K562 (cell line): ENCODE results near the gene MYRIP. TPM values are rescaled to one million over a fixed set of nuclear protein-coding genes. Genes with fewer than 3 reads are reported as not detected.

Experiments
- ATAC-seq: fragments of 200-7000 bp; cut with Tn5 transposase; 3 replicates; pipeline ENCODE4 v1.9.1; 2020; ENCODE audit warnings: moderate library complexity
- BruUV-seq: library from RNA; stranded (reverse); fragments of 400-500 nt; replicated peaks from 2 replicates; lab custom pipeline; 2021; lab: Mats Ljungman, UMichigan
- CTCF ChIA-PET: fragments of 300-600 bp; formaldehyde crosslinking; extraction: SDS; loops from one replicate; lab custom pipeline; 2021; ENCODE audit warnings: low intra/inter-chr PET ratio; lab: Yijun Ruan, JAX
- POLR2A ChIA-PET: fragments of 300-600, 350-650 bp; sonication (Branson Sonifier 250); formaldehyde crosslinking; extraction: SDS; loops from one replicate; lab custom pipeline; 2021; ENCODE audit warnings: antibody characterized with exemption, inconsistent platforms; lab: Yijun Ruan, JAX
- DNase-seq, 4 experiments: peaks; one replicate each; pipeline versions ENCODE4 v3.0.0 to v3.0.0-alpha.2; 2011 to 2018; ENCODE audit warnings: low spot score in 3 of 4, mixed read lengths in 3 of 4; ENCODE audit errors: extremely low read depth in 1 of 4
- FAIRE-seq: peaks from 2 replicates; lab custom pipeline; 2011; peaks lifted over from hg19 to GRCh38; lab: Jason Lieb, UNC
- H2AFZ ChIP-seq: 2 replicates; pipeline ENCODE4 v1.6.0; 2011; ENCODE audit warnings: low read depth, low read length, control low read depth, inconsistent platforms
- H3K27ac ChIP-seq: fragments of 200-600 bp; 3 replicates; pipeline ENCODE4 v1.8.0; 2011; ENCODE audit warnings: low read depth, mild to moderate bottlenecking, control low read depth, inconsistent platforms, low read length, moderate library complexity, mixed read lengths; ENCODE audit errors: extremely low read depth
- H3K27me3 ChIP-seq, 2 experiments: fragments of 300-600 bp in 1 of 2; 2 replicates in 1 of 2; 3 replicates in 1 of 2; pipeline versions ENCODE4 v1.6.0 to v1.8.0; 2011; ENCODE audit warnings: inconsistent platforms in 2 of 2, low read length in 2 of 2, mild to moderate bottlenecking in 1 of 2, mixed read lengths in 1 of 2, moderate library complexity in 1 of 2; ENCODE audit not compliant: control insufficient read depth in 2 of 2, insufficient read depth in 2 of 2
- H3K36me3 ChIP-seq: fragments of 300-600 bp; 3 replicates; pipeline ENCODE4 v1.8.0; 2011; ENCODE audit warnings: mild to moderate bottlenecking, low read length, inconsistent platforms; ENCODE audit not compliant: control insufficient read depth, insufficient read depth
- H3K4me1 ChIP-seq, 2 experiments: fragments of 200-600 bp in 1 of 2; replicated peaks in 1 of 2; 2 replicates in 1 of 2; 3 replicates in 1 of 2; pipeline versions ENCODE4 v1.5.1 to v1.8.0; 2011; ENCODE audit warnings: inconsistent platforms in 2 of 2, low read length in 2 of 2, mild to moderate bottlenecking in 1 of 2, mixed read lengths in 1 of 2, moderate library complexity in 1 of 2; ENCODE audit not compliant: control insufficient read depth in 2 of 2, insufficient read depth in 2 of 2
- H3K4me2 ChIP-seq: 2 replicates; pipeline ENCODE4 v1.6.1; 2011; ENCODE audit warnings: low read length, control low read depth, inconsistent platforms, mixed read lengths; ENCODE audit not compliant: insufficient read depth
- H3K4me3 ChIP-seq: fragments of 200-600 bp; sonication (generic), shearing (Covaris generic); 2 replicates; pipeline ENCODE4 v1.5.1; 2016; ENCODE audit warnings: control low read depth, inconsistent platforms
- H3K79me2 ChIP-seq: fragments of 200-600 bp; 3 replicates; pipeline ENCODE4 v1.8.0; 2011; ENCODE audit warnings: low read length, inconsistent platforms; ENCODE audit not compliant: control insufficient read depth, insufficient read depth
- H3K9ac ChIP-seq, 2 experiments: 2 replicates each; pipeline versions ENCODE4 v1.6.0 to v1.6.1; 2011; ENCODE audit warnings: low read depth in 2 of 2, low read length in 2 of 2, control low read depth in 1 of 2, inconsistent platforms in 1 of 2, mild to moderate bottlenecking in 1 of 2, mixed read lengths in 1 of 2; ENCODE audit not compliant: insufficient read depth in 1 of 2
- H3K9me1 ChIP-seq: one replicate; pipeline ENCODE4 v1.6.0; 2011; ENCODE audit warnings: inconsistent platforms, mild to moderate bottlenecking, low read length, moderate library complexity; ENCODE audit not compliant: control insufficient read depth, insufficient read depth
- H3K9me3 ChIP-seq: replicated peaks from 2 replicates; pipeline ENCODE4 v1.5.1; 2011; ENCODE audit warnings: low read depth, low read length, inconsistent platforms; ENCODE audit not compliant: control insufficient read depth, insufficient read depth
- H4K20me1 ChIP-seq: replicated peaks from 2 replicates; pipeline ENCODE4 v1.6.1; 2011; ENCODE audit warnings: low read length, inconsistent platforms, mixed read lengths; ENCODE audit not compliant: control insufficient read depth, insufficient read depth
- FOXJ3 ChIP-seq: sonication (generic); formaldehyde crosslinking; IDR thresholded peaks from 2 replicates; pipeline ENCODE4 v1.4.0; 2020; ENCODE audit warnings: mild to moderate bottlenecking, missing genetic modification reagents
- GTF2F1 ChIP-seq: IDR thresholded peaks from 2 replicates; pipeline ENCODE4 v1.6.1; 2011; ENCODE audit warnings: low read depth, low read length, improper control_type of control experiment
- MCM2 ChIP-seq: fragments of 450-650 bp; IDR thresholded peaks from 2 replicates; pipeline ENCODE4 v1.6.1; 2017; ENCODE audit warnings: low read depth, mild to moderate bottlenecking
- MTA3 ChIP-seq: fragments of 450-650 bp; formaldehyde crosslinking; IDR thresholded peaks from 2 replicates; pipeline ENCODE4 v1.6.1; 2017; ENCODE audit warnings: mild to moderate bottlenecking, borderline replicate concordance
- NCOA4 ChIP-seq: fragments of 450-650 bp; IDR thresholded peaks from 2 replicates; pipeline ENCODE4 v1.6.1; 2018; ENCODE audit warnings: mild to moderate bottlenecking; ENCODE audit not compliant: partially characterized antibody
- NKRF ChIP-seq: fragments of 450-650 bp; IDR thresholded peaks from 2 replicates; pipeline ENCODE4 v1.6.1; 2016; ENCODE audit warnings: borderline replicate concordance
- PKNOX1 ChIP-seq: fragments of 450-650 bp; IDR thresholded peaks from 2 replicates; pipeline ENCODE4 v1.6.1; 2016
- RBM15 ChIP-seq: fragments of 200-400 bp; formaldehyde crosslinking; IDR thresholded peaks from 2 replicates; pipeline ENCODE4 v1.6.1; 2018; ENCODE audit warnings: mild to moderate bottlenecking, low read length, moderate library complexity; ENCODE audit not compliant: insufficient read depth
- XRCC4 ChIP-seq: IDR thresholded peaks from one replicate; pipeline ENCODE4 v1.6.1; 2011; ENCODE audit not compliant: insufficient read depth, insufficient read length; ENCODE audit errors: extremely low read depth
- ZNF449 ChIP-seq: fragments of 250-450 bp; sonication (Bioruptor Pico); IDR thresholded peaks from 2 replicates; pipeline ENCODE4 v1.8.0; 2022; ENCODE audit warnings: moderate library complexity, mild to moderate bottlenecking, inconsistent platforms
- WGBS: fragments of 100-300 bp; shearing (Covaris generic); methylation state at CpG from one replicate; pipeline ENCODE4 v1.1.6; 2016; ENCODE audit warnings: low coverage, mixed read lengths; ENCODE audit not compliant: insufficient coverage; ENCODE audit errors: missing lambda C conversion rate; 5-methylcytosine and 5-hydroxymethylcytosine counted together
- in situ Hi-C: fragments of 300-500 bp; cut with MboI; formaldehyde crosslinking; loops from 4 replicates; pipeline ENCODE4 v1.15.0; 2018; ENCODE audit warnings: inconsistent platforms, mixed read lengths
- intact Hi-C: fragments of 100-400 bp; cut with micrococcal nuclease; formaldehyde crosslinking; loops from 2 replicates; pipeline ENCODE4 v1.14.2; 2022
- polyA plus RNA-seq, 8 experiments: library from polyadenylated mRNA; depleted of rRNA in 4 of 8; stranded (reverse) in 5 of 8; unstranded in 3 of 8; fragments of >200 nt; fragmentation: Nextera tagmentation in 2 of 8; fragmentation: Illumina TruSeq in 1 of 8; extraction: Ambion mirVana in 2 of 8; extraction: Trizol in 1 of 8; gene quantifications; 2 replicates each; pipeline versions ENCODE4 v1.2.1 to v1.2.3, GENCODE V29; 2011 to 2014; ENCODE audit warnings: inconsistent platforms in 1 of 8, missing spikeins in 1 of 8
- total RNA-seq, 7 experiments: library from RNA; depleted of rRNA in 6 of 7; stranded (reverse); fragments of >200 nt in 6 of 7; fragmentation: Illumina TruSeq in 2 of 7; extraction: Trizol in 2 of 7; gene quantifications; 2 replicates each; pipeline versions ENCODE4 v1.2.1 to v1.2.3, GENCODE V29; 2011 to 2021; ENCODE audit warnings: low replicate concordance in 1 of 7

MYRIP gene
- total and polyA plus RNA-seq, 9 of the 15 experiments (the other 6 are each of a cell fraction or from before 2014, with no cell fraction given) = 0.03 to 0.12 TPM; not detected in 7

- Histone ChIP-seq H3K4me2 (no peak overlapping the region), H3K9me3 (no peaks in the 10 kb centered on the region), H3K9ac (no peak overlapping the region), H3K4me1 (peaks cover 0 to 5% of the 10 kb centered on the region in 2 experiments; a peak in 2 of 5 replicates), H3K27ac (no peak overlapping the region), H3K27me3 (no peaks in the 10 kb centered on the region), H4K20me1 (no peaks in the 10 kb centered on the region), H3K79me2 (no peaks in the 10 kb centered on the region), H2AFZ (no peak overlapping the region), H3K4me3 (no peak overlapping the region), H3K36me3 (no peaks in the 10 kb centered on the region), H3K9me1 (no peaks in the 10 kb centered on the region)
- POLR2A ChIA-PET = interaction anchor here (1.2 kb wide), 1 partner anchor 22 kb away, joined by 3 read pairs; no protein-coding TSS in a partner anchor
- in situ Hi-C loops = no loop called here
- DNase-seq = no peak
- ATAC-seq = no peak
- no peak for FAIRE-seq
- 58% methylated on average over 2 of the region's 2 CpGs for WGBS
- no TSS peak for BruUV-seq
- CTCF ChIA-PET = no interaction called here
- intact Hi-C loops = no loop called here
- TF ChIP-seq RBM15 (no peak), NCOA4 (no peak), FOXJ3 (CRISPR knock-in tag) (no peak), ZNF449 (no peak), GTF2F1 (no peak), XRCC4 (no peak), MTA3 (no peak), PKNOX1 (no peak), NKRF (no peak), MCM2 (no peak)
Observed at GRCh38 chr3:40287248-40287647, 477.8 kb downstream of the MYRIP start.
